Ectodermal cell (in vitro differentiated cells): Measurements from ENCODE around the gene PRKAR1B.

ENCODE experiments used
- H3K27ac ChIP-seq: 2 replicates; pipeline ENCODE4 v1.7.0; 2013; ENCODE audit warnings: mild to moderate bottlenecking, low read depth, low read length; ENCODE audit not compliant: insufficient read depth, poor library complexity, severe bottlenecking
- H3K27me3 ChIP-seq: 2 replicates; pipeline ENCODE4 v1.7.0; 2013; ENCODE audit warnings: mild to moderate bottlenecking, low read length; ENCODE audit not compliant: insufficient read depth, control insufficient read depth, poor library complexity, severe bottlenecking
- H3K36me3 ChIP-seq: one replicate; pipeline ENCODE4 v1.7.0; 2013; ENCODE audit warnings: low read length; ENCODE audit not compliant: control insufficient read depth, insufficient read depth
- H3K4me1 ChIP-seq: one replicate; pipeline ENCODE4 v1.7.0; 2013; ENCODE audit warnings: low read length; ENCODE audit not compliant: control insufficient read depth, insufficient read depth
- H3K4me3 ChIP-seq: 2 replicates; pipeline ENCODE4 v1.7.0; 2013; ENCODE audit warnings: low read depth, low read length, control low read depth; ENCODE audit not compliant: insufficient read depth
- H3K9me3 ChIP-seq: 2 replicates; pipeline ENCODE4 v1.7.0; 2013; ENCODE audit warnings: mild to moderate bottlenecking, low read length, moderate library complexity; ENCODE audit not compliant: control insufficient read depth
- WGBS, 2 experiments: methylation state at CpG; one replicate each; pipeline ENCODE4 v1.1.7; 2013; ENCODE audit warnings: missing lambda C conversion rate in 2 of 2; 5-methylcytosine and 5-hydroxymethylcytosine counted together

The PRKAR1B gene

DNA sequence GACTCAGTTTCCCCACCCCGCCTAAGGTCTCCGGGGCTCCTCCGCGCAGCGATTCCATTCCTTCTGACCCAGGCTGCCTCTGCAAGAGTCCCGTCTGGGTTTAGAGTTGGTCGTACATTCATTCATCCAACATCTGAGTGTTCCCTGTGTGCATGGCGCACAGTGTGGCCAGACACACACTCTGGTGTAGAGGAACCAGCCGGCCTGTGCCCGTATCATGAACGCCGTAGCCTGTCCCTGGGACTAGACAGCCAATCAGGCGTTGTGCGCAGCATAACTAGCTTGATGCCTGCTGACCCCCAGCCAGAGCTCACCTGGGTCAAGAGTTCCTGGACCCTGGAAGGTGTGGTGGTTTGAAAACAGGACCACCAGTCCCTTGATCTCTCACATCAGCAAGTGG is 186.5 kb downstream of the PRKAR1B start:
- no peak overlapping the region for H3K27ac ChIP-seq
- H3K9me3 ChIP-seq = no peaks in the 10 kb centered on the region
- 93 to 95% methylated on average over 14 of the region's 14 CpGs for WGBS, 2 experiments
- H3K27me3 ChIP-seq = no peaks in the 10 kb centered on the region
- no peak overlapping the region for H3K4me3 ChIP-seq
- peaks cover 19% of the 10 kb centered on the region for H3K4me1 ChIP-seq
- no peaks in the 10 kb centered on the region for H3K36me3 ChIP-seq

DNA sequence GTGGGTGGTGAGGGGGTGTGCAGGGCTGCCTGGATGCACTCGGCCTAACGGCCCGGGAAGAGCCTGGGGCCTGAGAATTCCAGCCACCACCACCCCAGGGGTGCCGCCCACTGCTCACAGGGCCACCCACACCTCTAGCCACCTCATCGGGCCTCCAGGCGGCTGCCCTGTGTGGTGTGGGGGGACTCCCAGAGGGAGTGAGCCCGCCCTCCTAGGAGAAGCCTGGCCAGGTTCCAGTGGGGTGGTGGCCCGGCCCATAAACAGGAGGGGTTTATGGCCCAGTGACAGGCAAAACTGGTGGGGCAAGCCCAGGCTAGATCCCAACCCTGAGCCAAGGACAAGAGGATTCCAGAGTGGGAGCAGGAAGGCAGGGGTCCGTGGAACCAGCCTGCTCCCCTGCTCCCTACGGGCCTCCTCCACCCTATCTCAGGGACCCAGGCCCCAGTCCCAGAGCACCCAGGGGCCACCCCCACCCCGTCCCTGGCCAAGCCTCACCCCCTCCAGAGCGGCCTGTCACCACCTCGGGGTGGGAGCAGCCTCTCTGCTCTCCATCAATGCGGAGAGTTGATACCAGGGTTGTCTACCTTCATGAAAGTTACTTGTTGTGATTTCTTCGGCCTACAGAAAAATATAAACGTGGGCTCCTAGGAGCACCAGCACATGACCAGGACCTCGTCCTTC is 187.2 kb downstream of the PRKAR1B start:
- Histone ChIP-seq H3K27me3 (no peaks in the 10 kb centered on the region), H3K4me1 (peaks cover 19% of the 10 kb centered on the region), H3K36me3 (no peaks in the 10 kb centered on the region), H3K27ac (no peak overlapping the region), H3K4me3 (no peak overlapping the region), H3K9me3 (no peaks in the 10 kb centered on the region)
- 84 to 85% methylated on average over 17 of the region's 17 CpGs for WGBS, 2 experiments

DNA sequence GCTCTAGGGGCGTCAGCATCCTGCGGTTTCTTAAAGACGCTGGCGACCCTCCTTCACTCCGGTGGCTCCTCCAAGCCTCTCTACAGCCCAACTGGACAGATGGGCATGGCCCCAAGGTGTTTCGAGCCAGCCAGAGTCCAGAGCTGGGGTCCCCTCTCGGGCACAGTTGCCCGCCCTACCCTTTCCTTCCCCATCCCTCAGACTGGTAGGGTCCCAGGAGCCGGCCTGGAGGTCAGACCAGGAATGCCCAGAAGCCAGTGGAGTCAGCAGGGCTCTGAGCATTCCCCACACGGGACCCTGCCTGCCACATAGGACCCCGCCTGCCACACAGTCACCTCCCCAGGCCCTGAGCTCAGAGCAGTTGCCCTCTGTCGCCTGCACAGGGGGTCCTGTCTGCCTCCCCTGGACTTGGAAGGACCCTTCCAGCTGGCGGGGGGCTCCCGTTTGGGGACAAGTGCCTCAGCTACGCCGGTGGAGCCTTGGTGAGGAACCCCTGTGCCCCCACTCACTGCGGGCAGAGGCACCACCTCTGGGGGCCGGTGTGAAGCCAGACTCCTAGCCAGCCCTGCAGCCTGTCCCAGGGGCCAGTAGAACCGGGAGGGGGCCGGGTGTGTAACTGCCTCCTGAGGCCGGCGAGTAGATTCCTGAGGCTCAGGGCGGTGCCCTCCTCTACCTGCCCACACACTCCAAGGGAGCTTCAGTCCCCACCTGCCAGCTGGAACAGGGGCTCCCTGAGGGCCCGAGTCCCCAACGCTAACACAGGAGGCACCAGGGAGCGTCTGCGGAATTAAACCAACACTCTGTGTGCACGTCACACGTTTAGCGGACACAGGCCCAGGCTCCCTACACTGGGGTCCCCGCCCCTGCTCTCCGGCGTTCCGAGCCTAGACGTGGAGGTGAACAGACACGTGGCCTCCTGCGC is 188.1 kb downstream of the PRKAR1B start:
- Histone ChIP-seq H3K27ac (no peak overlapping the region), H3K4me3 (no peak overlapping the region), H3K36me3 (no peaks in the 10 kb centered on the region), H3K27me3 (no peaks in the 10 kb centered on the region), H3K4me1 (peaks cover 19% of the 10 kb centered on the region), H3K9me3 (no peaks in the 10 kb centered on the region)
- 82 to 84% methylated on average over 31 to 34 of the region's 37 CpGs for WGBS, 2 experiments

DNA sequence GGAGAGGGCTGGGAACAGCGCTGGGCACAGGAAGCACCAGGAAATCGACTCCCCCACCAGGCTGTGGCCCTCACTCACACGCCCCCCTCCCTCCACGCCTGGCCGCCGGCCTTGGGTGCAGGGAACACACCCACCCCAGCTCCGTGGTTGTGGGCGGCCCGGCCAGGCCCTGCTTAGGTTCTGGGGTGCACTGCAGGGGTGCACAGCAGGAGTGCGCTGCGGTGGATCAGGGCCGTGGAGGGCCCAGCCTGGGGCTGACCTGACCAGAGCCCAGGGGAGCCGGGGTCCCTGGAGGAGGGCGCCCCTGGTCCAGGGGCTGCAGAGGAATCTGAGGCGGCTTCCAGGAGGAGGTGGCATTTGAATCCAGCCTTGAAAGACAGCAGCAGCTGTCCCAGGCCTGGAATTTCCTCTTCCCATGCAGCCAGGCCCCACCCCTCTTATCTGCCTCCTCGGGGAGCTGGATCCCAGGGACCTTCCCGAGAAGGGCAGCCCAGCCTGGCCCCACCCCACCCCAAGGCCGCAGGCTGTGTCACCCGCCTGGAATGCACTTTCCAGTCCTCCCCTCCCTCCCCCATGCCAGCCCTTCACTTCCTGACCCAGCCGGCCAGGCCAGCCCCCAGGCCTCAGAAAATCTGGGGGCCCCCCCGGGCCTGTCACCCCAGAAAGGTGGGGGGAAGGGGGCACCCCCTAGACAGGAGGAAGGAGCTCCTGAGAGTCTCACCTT is 189.0 kb downstream of the PRKAR1B start:
- H3K4me1 ChIP-seq = peaks cover 17% of the 10 kb centered on the region
- H3K27ac ChIP-seq = no peak overlapping the region
- no peaks in the 10 kb centered on the region for H3K27me3 ChIP-seq
- H3K9me3 ChIP-seq = no peaks in the 10 kb centered on the region
- WGBS, 2 experiments = 50 to 51% methylated on average over 21 of the region's 21 CpGs
- no peaks in the 10 kb centered on the region for H3K36me3 ChIP-seq
- H3K4me3 ChIP-seq = no peak overlapping the region

DNA sequence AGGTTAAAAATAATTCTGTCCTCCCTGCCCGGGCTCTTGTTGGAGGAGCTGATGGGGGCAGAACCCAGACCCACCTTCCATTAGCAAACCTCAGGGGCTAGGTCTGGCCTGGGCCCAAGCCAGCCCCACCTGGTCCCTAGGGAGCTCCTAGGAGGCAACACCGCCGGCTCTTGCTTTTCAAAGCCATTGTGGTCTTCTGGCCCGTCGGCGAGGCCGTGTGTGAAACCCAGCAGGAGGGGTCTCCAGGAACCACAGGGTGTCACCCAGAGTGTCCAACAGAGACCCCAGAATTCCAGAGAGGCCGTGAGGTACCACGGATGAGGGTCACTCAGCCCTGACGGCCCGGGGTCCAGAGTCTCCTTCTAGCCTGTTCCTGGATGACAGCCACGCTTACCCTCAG is 190.8 kb downstream of the PRKAR1B start:
- Histone ChIP-seq H3K9me3 (no peaks in the 10 kb centered on the region), H3K27ac (no peak overlapping the region), H3K27me3 (no peaks in the 10 kb centered on the region), H3K4me1 (peaks cover 9% of the 10 kb centered on the region), H3K36me3 (no peaks in the 10 kb centered on the region), H3K4me3 (no peak overlapping the region)
- 91 to 92% methylated on average over 12 of the region's 12 CpGs for WGBS, 2 experiments

DNA sequence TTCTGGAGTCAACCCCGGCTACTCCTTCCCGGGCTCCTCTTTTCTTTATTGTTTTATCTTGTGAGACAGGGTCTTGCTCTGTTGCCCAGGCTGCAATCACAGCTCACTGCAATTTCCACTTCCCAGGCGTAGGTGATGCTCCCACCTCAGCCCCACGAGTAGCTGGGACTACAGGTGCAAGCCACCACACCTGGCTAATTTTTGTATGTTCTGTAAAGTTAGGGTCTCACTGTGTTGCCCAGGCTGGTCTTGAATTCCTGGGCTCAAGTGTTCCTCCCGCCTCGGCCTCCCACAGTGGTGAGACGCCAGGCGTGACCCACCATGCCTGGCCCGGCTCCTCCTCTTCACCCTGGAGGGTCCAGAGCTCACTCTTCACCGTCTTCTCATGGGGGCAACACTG is 192.1 kb downstream of the PRKAR1B start:
- no peaks in the 10 kb centered on the region for H3K9me3 ChIP-seq
- peaks cover 9% of the 10 kb centered on the region for H3K4me1 ChIP-seq
- H3K4me3 ChIP-seq = no peak overlapping the region
- 93 to 94% methylated on average over 10 of the region's 10 CpGs for WGBS, 2 experiments
- no peaks in the 10 kb centered on the region for H3K36me3 ChIP-seq
- no peaks in the 10 kb centered on the region for H3K27me3 ChIP-seq
- H3K27ac ChIP-seq = no peak overlapping the region

DNA sequence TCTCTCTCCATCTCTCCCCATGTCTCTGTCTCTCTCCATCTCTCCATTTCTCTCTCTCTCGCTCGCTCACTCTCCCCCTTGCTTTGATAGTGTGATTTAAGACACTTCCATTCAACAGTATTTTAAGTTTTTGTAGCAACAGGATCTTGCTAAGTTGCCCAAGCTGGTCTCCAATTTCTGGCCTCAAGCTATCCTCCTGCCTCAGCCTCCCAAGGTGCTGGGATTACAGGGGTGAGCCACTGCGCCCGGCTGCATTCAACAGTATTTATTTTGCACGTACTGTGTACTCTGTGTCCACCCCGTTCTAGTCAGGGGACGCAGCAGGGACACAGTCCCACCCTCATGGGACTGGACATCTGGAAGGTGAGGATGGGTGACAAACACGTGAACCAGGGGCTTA is 193.0 kb downstream of the PRKAR1B start:
- no peak overlapping the region for H3K4me3 ChIP-seq
- H3K27me3 ChIP-seq = no peaks in the 10 kb centered on the region
- 94 to 96% methylated on average over 8 of the region's 8 CpGs for WGBS, 2 experiments
- H3K27ac ChIP-seq = no peak overlapping the region
- H3K9me3 ChIP-seq = no peaks in the 10 kb centered on the region
- H3K36me3 ChIP-seq = no peaks in the 10 kb centered on the region
- peaks cover 9% of the 10 kb centered on the region for H3K4me1 ChIP-seq

DNA sequence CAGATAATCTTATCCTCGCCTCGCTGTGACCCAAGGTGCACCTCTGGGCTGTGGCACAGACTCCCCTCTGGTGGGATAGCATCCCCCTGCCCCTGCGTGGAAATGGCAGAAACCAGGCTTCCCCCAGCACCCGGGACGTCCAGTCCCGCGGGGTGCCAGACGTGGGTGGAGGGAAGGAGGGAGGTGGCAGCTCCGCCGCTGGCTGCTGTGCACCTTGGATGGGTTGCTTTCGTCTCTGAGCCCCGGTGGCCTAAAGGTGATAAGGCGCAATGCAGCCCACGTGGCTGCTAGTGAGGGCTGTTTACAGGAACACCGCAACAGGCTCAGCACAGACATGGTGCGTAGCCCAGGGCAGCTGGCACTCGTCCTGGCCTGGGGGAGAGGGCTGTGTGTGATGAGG is 193.8 kb downstream of the PRKAR1B start:
- Histone ChIP-seq H3K27me3 (no peaks in the 10 kb centered on the region), H3K4me1 (peaks cover 7% of the 10 kb centered on the region), H3K27ac (no peak overlapping the region), H3K9me3 (no peaks in the 10 kb centered on the region), H3K4me3 (no peak overlapping the region), H3K36me3 (no peaks in the 10 kb centered on the region)
- WGBS, 2 experiments = 88 to 89% methylated on average over 17 of the region's 17 CpGs

DNA sequence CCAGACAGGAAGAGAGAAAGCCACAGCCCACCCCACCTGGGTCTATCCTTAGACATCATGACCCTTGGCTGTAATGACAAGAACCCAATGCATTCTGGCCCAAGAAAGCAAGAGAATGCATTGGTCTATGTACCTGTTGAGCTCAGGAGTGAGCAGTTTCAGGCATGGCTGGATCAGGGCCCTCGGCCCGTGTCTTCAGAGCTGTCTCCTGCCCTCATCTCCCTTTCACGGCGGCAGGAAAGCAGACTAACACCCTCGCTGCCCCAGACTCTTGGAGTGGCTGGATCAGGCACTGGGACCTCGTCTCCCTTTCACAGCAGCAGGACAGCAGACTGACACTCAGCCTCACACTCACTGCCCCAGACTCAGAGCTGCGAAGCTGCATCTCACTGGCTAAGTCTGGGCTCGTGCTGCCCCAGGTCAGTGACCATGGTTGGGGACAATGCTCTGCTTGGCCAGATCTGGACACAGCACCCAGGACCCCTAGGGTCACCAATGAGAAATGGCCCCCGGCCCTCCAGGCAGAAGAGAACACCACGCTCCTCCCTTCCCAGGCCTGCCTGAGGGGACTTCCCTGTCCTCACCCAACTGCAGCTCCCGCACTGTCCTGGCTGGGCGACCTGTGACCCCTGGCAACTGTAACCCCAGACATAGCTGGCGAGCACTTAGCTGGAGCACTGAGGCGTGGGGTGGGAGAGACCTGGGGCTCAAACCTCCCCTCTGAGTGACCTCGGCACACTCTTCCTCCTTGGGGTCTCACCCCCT is 194.5 kb downstream of the PRKAR1B start:
- Histone ChIP-seq H3K4me1 (peaks cover under 1% of the 10 kb centered on the region), H3K36me3 (no peaks in the 10 kb centered on the region), H3K4me3 (no peak overlapping the region), H3K27ac (no peak overlapping the region), H3K27me3 (no peaks in the 10 kb centered on the region), H3K9me3 (no peaks in the 10 kb centered on the region)
- WGBS, 2 experiments = 89 to 90% methylated on average over 15 of the region's 15 CpGs
